Choroid plexus epithelial cell (primary cell): ENCODE measurements around the gene IL23A.

Experiments used
- DNase-seq: peaks from one replicate; pipeline ENCODE4 v3.0.0-alpha.2; 2010; ENCODE audit warnings: low read depth
- H3K4me3 ChIP-seq: 2 replicates; pipeline ENCODE4 v1.5.1; 2011; ENCODE audit warnings: low read depth, mild to moderate bottlenecking, control low read depth, low read length, moderate library complexity
- CTCF ChIP-seq: conservative IDR thresholded peaks from 2 replicates; pipeline ENCODE4 v1.5.1; 2011; ENCODE audit warnings: low read depth, mild to moderate bottlenecking, control low read depth, inconsistent platforms, low read length, moderate library complexity

Gene IL23A

GRCh38 chr12:56366948-56367347 lies 28.3 kb downstream of the IL23A start:
- TF ChIP-seq CTCF = no peak
- H3K4me3 ChIP-seq = no peak overlapping the region
- no peak for DNase-seq

- DNase-seq = no peak
- no peak overlapping the region for H3K4me3 ChIP-seq
- no peak for TF ChIP-seq CTCF
Observed at GRCh38 chr12:56373515-56373914, 34.8 kb downstream of the IL23A start.

- no peak overlapping the region for H3K4me3 ChIP-seq
- DNase-seq = no peak
- no peak for TF ChIP-seq CTCF
Observed at GRCh38 chr12:56374726-56375597, 36.3 kb downstream of the IL23A start.

GRCh38 chr12:56375598-56376434 lies 37.1 kb downstream of the IL23A start:
- TF ChIP-seq CTCF = no peak
- H3K4me3 ChIP-seq = no peak overlapping the region
- DNase-seq = no peak

- DNase-seq = peak; percentile 59
- no peak overlapping the region for H3K4me3 ChIP-seq
- peak; percentile 46 for TF ChIP-seq CTCF
Observed at GRCh38 chr12:56377310-56377988, 38.8 kb downstream of the IL23A start.

GRCh38 chr12:56377989-56378316 lies 39.3 kb downstream of the IL23A start:
- no peak overlapping the region for H3K4me3 ChIP-seq

More at GRCh38 chr12:56377989-56378316, 39.3 kb downstream of the IL23A start:
- no peak for DNase-seq
- no peak for TF ChIP-seq CTCF
